Measurements from ENCODE around the gene ADGRL2. TPM values are rescaled to one million over a fixed set of nuclear protein-coding genes. Genes with fewer than 3 reads are reported as not detected.

The ADGRL2 gene
- total and polyA plus RNA-seq, 9 of the 15 experiments (the other 6 are each of a cell fraction or from before 2014, with no cell fraction given) = 0.03 to 0.15 (median 0.13) TPM; not detected in 6

GRCh38 chr1:81760477-81761097, 40.1 kb upstream of the ADGRL2 start (continued):
- no peak for TF ChIP-seq STAT5A (IDR thresholded peaks at IDR 0.05; ENCODE audit: borderline replicate concordance, low read length)
- TF ChIP-seq HSF4 (CRISPR knock-in tag; IDR thresholded peaks at IDR 0.05; ENCODE audit: borderline replicate concordance) = no peak
- no peak for TF ChIP-seq ILK (tag; IDR thresholded peaks at IDR 0.05; ENCODE audit: borderline replicate concordance, low read depth)
- TF ChIP-seq, protein P1, sequence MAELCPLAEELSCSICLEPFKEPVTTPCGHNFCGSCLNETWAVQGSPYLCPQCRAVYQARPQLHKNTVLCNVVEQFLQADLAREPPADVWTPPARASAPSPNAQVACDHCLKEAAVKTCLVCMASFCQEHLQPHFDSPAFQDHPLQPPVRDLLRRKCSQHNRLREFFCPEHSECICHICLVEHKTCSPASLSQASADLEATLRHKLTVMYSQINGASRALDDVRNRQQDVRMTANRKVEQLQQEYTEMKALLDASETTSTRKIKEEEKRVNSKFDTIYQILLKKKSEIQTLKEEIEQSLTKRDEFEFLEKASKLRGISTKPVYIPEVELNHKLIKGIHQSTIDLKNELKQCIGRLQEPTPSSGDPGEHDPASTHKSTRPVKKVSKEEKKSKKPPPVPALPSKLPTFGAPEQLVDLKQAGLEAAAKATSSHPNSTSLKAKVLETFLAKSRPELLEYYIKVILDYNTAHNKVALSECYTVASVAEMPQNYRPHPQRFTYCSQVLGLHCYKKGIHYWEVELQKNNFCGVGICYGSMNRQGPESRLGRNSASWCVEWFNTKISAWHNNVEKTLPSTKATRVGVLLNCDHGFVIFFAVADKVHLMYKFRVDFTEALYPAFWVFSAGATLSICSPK (IDR thresholded peaks at IDR 0.05; ENCODE audit: borderline replicate concordance) = no peak
- TF ChIP-seq, protein P2, sequence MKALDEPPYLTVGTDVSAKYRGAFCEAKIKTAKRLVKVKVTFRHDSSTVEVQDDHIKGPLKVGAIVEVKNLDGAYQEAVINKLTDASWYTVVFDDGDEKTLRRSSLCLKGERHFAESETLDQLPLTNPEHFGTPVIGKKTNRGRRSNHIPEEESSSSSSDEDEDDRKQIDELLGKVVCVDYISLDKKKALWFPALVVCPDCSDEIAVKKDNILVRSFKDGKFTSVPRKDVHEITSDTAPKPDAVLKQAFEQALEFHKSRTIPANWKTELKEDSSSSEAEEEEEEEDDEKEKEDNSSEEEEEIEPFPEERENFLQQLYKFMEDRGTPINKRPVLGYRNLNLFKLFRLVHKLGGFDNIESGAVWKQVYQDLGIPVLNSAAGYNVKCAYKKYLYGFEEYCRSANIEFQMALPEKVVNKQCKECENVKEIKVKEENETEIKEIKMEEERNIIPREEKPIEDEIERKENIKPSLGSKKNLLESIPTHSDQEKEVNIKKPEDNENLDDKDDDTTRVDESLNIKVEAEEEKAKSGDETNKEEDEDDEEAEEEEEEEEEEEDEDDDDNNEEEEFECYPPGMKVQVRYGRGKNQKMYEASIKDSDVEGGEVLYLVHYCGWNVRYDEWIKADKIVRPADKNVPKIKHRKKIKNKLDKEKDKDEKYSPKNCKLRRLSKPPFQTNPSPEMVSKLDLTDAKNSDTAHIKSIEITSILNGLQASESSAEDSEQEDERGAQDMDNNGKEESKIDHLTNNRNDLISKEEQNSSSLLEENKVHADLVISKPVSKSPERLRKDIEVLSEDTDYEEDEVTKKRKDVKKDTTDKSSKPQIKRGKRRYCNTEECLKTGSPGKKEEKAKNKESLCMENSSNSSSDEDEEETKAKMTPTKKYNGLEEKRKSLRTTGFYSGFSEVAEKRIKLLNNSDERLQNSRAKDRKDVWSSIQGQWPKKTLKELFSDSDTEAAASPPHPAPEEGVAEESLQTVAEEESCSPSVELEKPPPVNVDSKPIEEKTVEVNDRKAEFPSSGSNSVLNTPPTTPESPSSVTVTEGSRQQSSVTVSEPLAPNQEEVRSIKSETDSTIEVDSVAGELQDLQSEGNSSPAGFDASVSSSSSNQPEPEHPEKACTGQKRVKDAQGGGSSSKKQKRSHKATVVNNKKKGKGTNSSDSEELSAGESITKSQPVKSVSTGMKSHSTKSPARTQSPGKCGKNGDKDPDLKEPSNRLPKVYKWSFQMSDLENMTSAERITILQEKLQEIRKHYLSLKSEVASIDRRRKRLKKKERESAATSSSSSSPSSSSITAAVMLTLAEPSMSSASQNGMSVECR (CRISPR knock-in tag; IDR thresholded peaks at IDR 0.05) = no peak
- no peak for TF ChIP-seq ESRRA (IDR thresholded peaks at IDR 0.05; ENCODE audit: borderline replicate concordance, low read depth)
- TF ChIP-seq, protein P3, sequence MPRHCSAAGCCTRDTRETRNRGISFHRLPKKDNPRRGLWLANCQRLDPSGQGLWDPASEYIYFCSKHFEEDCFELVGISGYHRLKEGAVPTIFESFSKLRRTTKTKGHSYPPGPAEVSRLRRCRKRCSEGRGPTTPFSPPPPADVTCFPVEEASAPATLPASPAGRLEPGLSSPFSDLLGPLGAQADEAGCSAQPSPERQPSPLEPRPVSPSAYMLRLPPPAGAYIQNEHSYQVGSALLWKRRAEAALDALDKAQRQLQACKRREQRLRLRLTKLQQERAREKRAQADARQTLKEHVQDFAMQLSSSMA (CRISPR knock-in tag; IDR thresholded peaks at IDR 0.05) = no peak
